Breast epithelium (tissue), 3 donors: Measurements from ENCODE around the gene CSNK1D.

Source experiments
- CTCF ChIP-seq, 3 donors: fragments of 450-650 bp; IDR thresholded peaks; one replicate each; pipeline ENCODE4 v1.5.1; 2016 to 2017; ENCODE audit warnings: antibody characterized with exemption in 3 of 3, mild to moderate bottlenecking in 3 of 3, moderate library complexity in 3 of 3
- POLR2A ChIP-seq: fragments of 450-650 bp; IDR thresholded peaks from one replicate; pipeline ENCODE4 v1.6.1; 2016; ENCODE audit warnings: antibody characterized with exemption, mild to moderate bottlenecking, moderate library complexity

DNA sequence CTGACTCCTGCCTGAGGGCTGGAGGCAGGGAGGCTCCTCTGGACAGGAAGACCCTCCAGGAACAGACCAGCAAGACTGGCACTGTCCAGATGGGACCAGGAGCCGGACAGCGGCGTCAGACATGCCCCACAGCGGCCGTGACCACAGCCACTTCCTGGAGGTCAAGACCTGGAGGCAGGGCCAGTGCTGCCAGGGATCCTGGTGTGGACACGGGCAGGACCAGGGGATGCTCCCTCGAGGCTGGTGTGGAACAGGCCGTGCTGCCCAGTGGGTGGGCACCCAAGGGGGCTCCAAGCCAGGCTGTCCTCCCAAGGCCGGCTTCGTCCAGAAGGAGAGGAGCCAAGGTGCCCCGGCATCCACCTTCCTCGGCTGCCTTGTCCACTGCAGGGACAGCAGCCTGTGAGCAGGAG is 56.4 kb downstream of the CSNK1D start:
- TF ChIP-seq CTCF (IDR thresholded peaks at IDR 0.05) (no peak), POLR2A (no peak)
